Measurements from ENCODE around the gene RAB31.

The RAB31 gene

GRCh38 chr18:9823805-9824473 is 115.8 kb downstream of the RAB31 start:
- Histone ChIP-seq H3K4me1 (no peaks in the 10 kb centered on the region; the same call in 1 of the 2 replicates), H3K9ac (no peak overlapping the region), H3K4me2 (no peak overlapping the region), H3K27me3 (no peaks in the 10 kb centered on the region), H3K27ac (no peak overlapping the region), H3K4me3 (no peak overlapping the region), H3K9me3 (no peaks in the 10 kb centered on the region), H3K36me3 (no peaks in the 10 kb centered on the region), H4K20me1 (no peaks in the 10 kb centered on the region)
- no peak for TF ChIP-seq Cebpa-rat (IDR thresholded peaks at IDR 0.05)

DNA sequence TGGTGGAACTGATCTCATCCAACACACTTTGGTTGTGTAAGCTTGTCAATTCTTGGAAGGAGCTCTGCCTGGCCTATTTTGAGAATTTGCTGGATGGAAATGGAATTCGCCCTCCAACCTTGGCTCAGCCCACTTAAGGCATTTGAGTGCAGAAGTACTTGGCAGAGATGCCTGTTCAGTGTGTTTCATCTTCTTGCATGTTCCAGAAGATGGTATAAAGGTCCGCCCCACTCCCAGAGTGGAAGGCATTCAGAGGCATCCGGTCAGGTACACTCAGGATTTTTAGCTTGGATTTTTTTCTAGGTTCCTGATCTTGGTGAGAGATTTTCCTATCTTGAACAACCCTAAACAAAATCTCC is 116.4 kb downstream of the RAB31 start:
- H3K9me3 ChIP-seq, result no peaks in the 10 kb centered on the region
- H3K4me3 ChIP-seq, result no peak overlapping the region
- H3K4me1 ChIP-seq, result no peaks in the 10 kb centered on the region; the same call in 1 of the 2 replicates
- no peak overlapping the region for H3K4me2 ChIP-seq
- no peak overlapping the region for H3K27ac ChIP-seq
- TF ChIP-seq Cebpa-rat (IDR thresholded peaks at IDR 0.05), result no peak
- no peaks in the 10 kb centered on the region for H3K36me3 ChIP-seq
- H3K9ac ChIP-seq, result no peak overlapping the region
- no peaks in the 10 kb centered on the region for H3K27me3 ChIP-seq
- H4K20me1 ChIP-seq, result no peaks in the 10 kb centered on the region

DNA sequence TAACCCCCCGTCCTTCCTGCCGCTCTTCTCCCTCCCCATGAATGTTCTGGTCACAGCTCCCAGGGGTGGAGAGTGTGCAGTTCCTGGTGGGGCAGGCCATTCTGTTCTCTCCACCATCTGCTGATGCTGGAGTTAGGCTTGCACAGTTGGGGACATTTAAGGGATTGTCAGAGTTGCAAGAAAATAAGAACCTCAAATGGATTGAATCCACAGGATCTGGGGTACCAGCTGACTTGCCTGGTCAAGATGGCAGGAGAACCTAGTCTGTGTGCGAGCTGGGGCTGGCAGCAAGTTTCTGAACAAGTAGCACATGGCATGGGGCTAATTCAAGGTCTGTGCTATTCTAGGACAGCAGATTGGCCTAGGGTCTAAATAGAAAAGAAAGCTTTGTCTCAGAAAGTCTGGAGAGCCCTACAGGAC is 116.9 kb downstream of the RAB31 start:
- no peak overlapping the region for H3K27ac ChIP-seq
- H3K9ac ChIP-seq, result no peak overlapping the region
- H3K4me2 ChIP-seq, result no peak overlapping the region
- H3K4me3 ChIP-seq, result no peak overlapping the region
- H3K9me3 ChIP-seq, result no peaks in the 10 kb centered on the region
- no peak for TF ChIP-seq Cebpa-rat (IDR thresholded peaks at IDR 0.05)
- no peaks in the 10 kb centered on the region; the same call in 1 of the 2 replicates for H3K4me1 ChIP-seq
- H3K27me3 ChIP-seq, result no peaks in the 10 kb centered on the region
- H3K36me3 ChIP-seq, result no peaks in the 10 kb centered on the region
- H4K20me1 ChIP-seq, result no peaks in the 10 kb centered on the region

DNA sequence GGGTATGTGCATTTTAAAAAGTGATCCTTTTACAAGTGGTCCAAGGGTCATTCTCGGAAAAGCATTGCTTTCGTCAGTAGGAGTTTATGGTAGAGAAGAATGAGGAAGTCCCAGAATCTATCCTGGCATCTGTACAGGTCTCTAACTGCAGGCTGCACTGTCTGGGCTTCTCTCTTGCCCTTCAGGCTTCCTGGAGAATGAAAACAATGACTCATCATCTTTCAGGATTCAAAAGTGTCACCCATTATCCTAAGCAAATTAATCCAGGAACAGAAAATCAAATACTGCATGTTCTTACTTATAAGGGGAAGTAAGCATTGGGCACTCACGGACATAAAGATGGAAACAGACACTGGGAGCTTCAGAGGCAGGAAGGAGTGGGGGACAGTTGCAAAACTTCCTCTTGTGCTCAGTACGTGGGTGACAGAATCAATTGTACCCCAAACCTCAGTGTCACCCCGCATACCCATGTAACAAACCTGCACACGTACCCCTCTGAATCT is 117.5 kb downstream of the RAB31 start:
- TF ChIP-seq Cebpa-rat (IDR thresholded peaks at IDR 0.05), result no peak
- no peaks in the 10 kb centered on the region; the same call in 1 of the 2 replicates for H3K4me1 ChIP-seq
- H3K36me3 ChIP-seq, result no peaks in the 10 kb centered on the region
- no peak overlapping the region for H3K9ac ChIP-seq
- H3K4me3 ChIP-seq, result no peak overlapping the region
- no peak overlapping the region for H3K27ac ChIP-seq
- no peaks in the 10 kb centered on the region for H4K20me1 ChIP-seq
- no peaks in the 10 kb centered on the region for H3K9me3 ChIP-seq
- H3K27me3 ChIP-seq, result no peaks in the 10 kb centered on the region
- no peak overlapping the region for H3K4me2 ChIP-seq

DNA sequence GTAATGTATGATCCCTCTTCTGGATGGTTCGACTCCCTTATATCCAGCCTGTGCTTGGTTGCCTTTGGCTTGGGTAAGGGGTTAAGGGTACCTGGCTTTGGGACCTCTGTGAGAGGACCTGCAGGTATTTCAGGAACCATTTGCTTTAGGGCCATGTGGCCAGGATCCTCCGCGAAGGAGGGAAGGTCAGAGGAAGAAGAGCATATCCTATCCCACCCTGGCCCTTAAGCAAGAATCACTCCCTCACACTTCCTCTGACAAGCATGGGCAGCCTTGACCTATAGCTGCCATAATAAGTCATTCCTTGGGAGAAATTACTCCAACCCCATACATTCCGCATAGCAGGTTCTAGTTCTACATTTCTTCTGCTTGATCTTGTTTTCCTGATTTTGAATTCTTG is 118.6 kb downstream of the RAB31 start:
- H3K9ac ChIP-seq, result no peak overlapping the region
- no peaks in the 10 kb centered on the region for H3K9me3 ChIP-seq
- TF ChIP-seq Cebpa-rat (IDR thresholded peaks at IDR 0.05), result no peak
- no peaks in the 10 kb centered on the region for H4K20me1 ChIP-seq
- H3K27ac ChIP-seq, result no peak overlapping the region
- H3K4me1 ChIP-seq, result no peaks in the 10 kb centered on the region; the same call in 1 of the 2 replicates
- no peak overlapping the region for H3K4me3 ChIP-seq
- no peaks in the 10 kb centered on the region for H3K36me3 ChIP-seq
- no peaks in the 10 kb centered on the region for H3K27me3 ChIP-seq
- no peak overlapping the region for H3K4me2 ChIP-seq

DNA sequence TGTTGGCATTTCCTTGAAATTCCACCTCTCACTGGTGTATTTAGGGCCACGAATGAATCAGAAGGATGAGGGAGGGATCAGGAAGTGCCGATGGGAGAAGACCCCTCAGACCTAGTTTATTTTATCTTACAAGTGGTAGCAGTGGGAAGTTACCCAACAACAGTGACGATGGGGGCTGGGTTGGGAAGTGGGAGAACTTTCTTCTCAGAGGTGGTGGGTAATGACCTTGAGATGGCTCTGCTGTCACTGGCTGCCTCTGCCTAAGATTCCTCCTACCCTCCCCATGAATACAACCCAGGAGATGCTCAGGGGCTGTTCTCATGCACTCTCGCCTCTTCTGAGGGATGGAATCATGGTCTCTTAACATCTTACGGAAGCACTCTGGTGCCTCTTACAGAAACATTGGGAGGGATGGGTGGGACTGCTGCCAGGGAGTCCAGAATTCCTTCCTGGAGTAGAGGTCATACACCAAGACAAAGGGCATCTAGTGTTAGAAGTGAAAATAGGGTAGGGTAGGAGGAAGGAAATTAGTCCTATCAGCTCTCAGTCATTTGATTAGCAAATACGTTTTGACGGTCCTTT is 119.2 kb downstream of the RAB31 start:
- Histone ChIP-seq H3K9me3 (no peaks in the 10 kb centered on the region), H3K27ac (no peak overlapping the region), H3K27me3 (no peaks in the 10 kb centered on the region), H3K9ac (no peak overlapping the region), H3K4me1 (no peaks in the 10 kb centered on the region; the same call in 1 of the 2 replicates), H3K4me2 (no peak overlapping the region), H3K4me3 (no peak overlapping the region), H3K36me3 (no peaks in the 10 kb centered on the region), H4K20me1 (no peaks in the 10 kb centered on the region)
- no peak for TF ChIP-seq Cebpa-rat (IDR thresholded peaks at IDR 0.05)

GRCh38 chr18:9827793-9828505 is 119.8 kb downstream of the RAB31 start:
- no peaks in the 10 kb centered on the region for H4K20me1 ChIP-seq
- H3K9me3 ChIP-seq, result no peaks in the 10 kb centered on the region
- H3K27ac ChIP-seq, result no peak overlapping the region
- no peaks in the 10 kb centered on the region for H3K36me3 ChIP-seq
- no peaks in the 10 kb centered on the region; the same call in 1 of the 2 replicates for H3K4me1 ChIP-seq
- TF ChIP-seq Cebpa-rat (IDR thresholded peaks at IDR 0.05), result no peak
- H3K4me3 ChIP-seq, result no peak overlapping the region
- H3K27me3 ChIP-seq, result no peaks in the 10 kb centered on the region
- no peak overlapping the region for H3K9ac ChIP-seq
- H3K4me2 ChIP-seq, result no peak overlapping the region

DNA sequence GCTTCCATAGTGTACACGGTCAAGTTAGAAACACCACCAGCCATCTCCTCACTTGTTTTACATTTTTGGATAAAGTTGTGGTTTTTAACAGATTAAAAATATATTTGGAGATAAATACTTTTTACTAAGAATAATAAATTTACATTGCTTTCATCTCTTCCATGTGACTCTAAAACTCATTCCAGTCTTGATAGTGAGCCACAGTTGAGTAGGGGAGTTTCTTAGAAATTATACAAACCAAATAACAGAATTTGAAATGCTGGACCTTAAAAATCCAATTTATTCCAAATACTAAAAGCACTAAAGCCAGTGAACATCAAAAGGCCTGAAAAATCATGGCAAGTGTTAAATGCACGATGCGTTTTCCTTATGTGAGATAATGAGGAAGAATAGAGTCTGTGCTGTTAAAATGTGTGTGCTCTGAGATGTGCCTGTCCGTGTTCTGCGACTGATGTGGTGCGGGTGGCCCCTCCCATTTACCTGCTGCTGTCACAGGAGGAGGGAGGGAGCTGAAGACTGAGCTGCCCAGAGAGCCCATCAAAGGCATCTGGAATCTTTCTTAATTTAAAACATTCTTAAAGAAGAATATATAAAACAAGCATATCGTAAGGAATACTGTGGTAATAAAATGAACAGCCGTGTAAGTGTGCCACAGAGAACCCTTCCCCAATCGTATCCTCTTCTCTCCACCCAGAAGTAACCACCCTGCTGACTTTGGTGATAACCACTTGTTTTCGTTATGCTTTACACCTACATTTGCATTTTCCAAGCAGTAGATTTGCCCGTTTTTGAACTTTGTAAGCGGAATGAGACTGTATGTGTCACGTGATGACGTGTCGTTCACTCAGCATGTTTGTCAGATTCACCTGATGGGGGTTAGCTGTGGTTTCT is 120.7 kb downstream of the RAB31 start:
- no peaks in the 10 kb centered on the region for H3K9me3 ChIP-seq
- H3K27me3 ChIP-seq, result no peaks in the 10 kb centered on the region
- H3K27ac ChIP-seq, result no peak overlapping the region
- H3K4me2 ChIP-seq, result no peak overlapping the region
- no peaks in the 10 kb centered on the region; the same call in 1 of the 2 replicates for H3K4me1 ChIP-seq
- no peak overlapping the region for H3K9ac ChIP-seq
- no peak for TF ChIP-seq Cebpa-rat (IDR thresholded peaks at IDR 0.05)
- no peaks in the 10 kb centered on the region for H4K20me1 ChIP-seq
- H3K4me3 ChIP-seq, result no peak overlapping the region
- H3K36me3 ChIP-seq, result no peaks in the 10 kb centered on the region

GRCh38 chr18:9829397-9829712 is 121.3 kb downstream of the RAB31 start:
- no peaks in the 10 kb centered on the region for H4K20me1 ChIP-seq
- H3K4me2 ChIP-seq, result no peak overlapping the region
- no peak overlapping the region for H3K27ac ChIP-seq
- no peaks in the 10 kb centered on the region for H3K36me3 ChIP-seq
- H3K4me1 ChIP-seq, result no peaks in the 10 kb centered on the region; the same call in 1 of the 2 replicates
- no peak overlapping the region for H3K9ac ChIP-seq
- no peaks in the 10 kb centered on the region for H3K9me3 ChIP-seq
- H3K27me3 ChIP-seq, result no peaks in the 10 kb centered on the region
- H3K4me3 ChIP-seq, result no peak overlapping the region
- no peak for TF ChIP-seq Cebpa-rat (IDR thresholded peaks at IDR 0.05)
